Epithelial cell of prostate (primary cell): Measurements from ENCODE around the gene CTNNBL1.

Experiments
- DNase-seq: peaks from one replicate; pipeline ENCODE4 v3.0.0-alpha.2; 2011; ENCODE audit warnings: low read depth, low spot score
- H3K27ac ChIP-seq: fragments of 450-650 bp; 2 replicates; pipeline ENCODE4 v1.5.1; 2017; ENCODE audit warnings: mild to moderate bottlenecking

CTNNBL1 gene

GRCh38 chr20:37773291-37773826 is 79.5 kb downstream of the CTNNBL1 start:
- DNase-seq: no peak
- H3K27ac ChIP-seq: no peak overlapping the region

- H3K27ac ChIP-seq: no peak overlapping the region
- DNase-seq: no peak
Measured at GRCh38 chr20:37774156-37774555, 80.3 kb downstream of the CTNNBL1 start.

- no peak for DNase-seq
- no peak overlapping the region for H3K27ac ChIP-seq
Measured at GRCh38 chr20:37775200-37775599, 81.4 kb downstream of the CTNNBL1 start.

GRCh38 chr20:37776049-37776448 is 82.2 kb downstream of the CTNNBL1 start:
- DNase-seq: no peak

GRCh38 chr20:37776526-37776925 is 82.7 kb downstream of the CTNNBL1 start:
- no peak for DNase-seq
- no peak overlapping the region for H3K27ac ChIP-seq

More at GRCh38 chr20:37776049-37776448, 82.2 kb downstream of the CTNNBL1 start:
- H3K27ac ChIP-seq: no peak overlapping the region

GRCh38 chr20:37777012-37777950 is 83.5 kb downstream of the CTNNBL1 start:
- no peak overlapping the region for H3K27ac ChIP-seq
- DNase-seq: no peak

GRCh38 chr20:37777988-37778659 is 84.3 kb downstream of the CTNNBL1 start:
- no peak for DNase-seq
- no peak overlapping the region for H3K27ac ChIP-seq

- no peak overlapping the region for H3K27ac ChIP-seq
- no peak for DNase-seq
Measured at GRCh38 chr20:37781626-37782025, 87.8 kb downstream of the CTNNBL1 start.

GRCh38 chr20:37786043-37786442 is 92.2 kb downstream of the CTNNBL1 start:
- no peak overlapping the region for H3K27ac ChIP-seq
- DNase-seq: no peak

GRCh38 chr20:37789408-37789807 is 95.6 kb downstream of the CTNNBL1 start:
- H3K27ac ChIP-seq: no peak overlapping the region
- no peak for DNase-seq

- no peak overlapping the region for H3K27ac ChIP-seq
- no peak for DNase-seq
Measured at GRCh38 chr20:37790900-37791299, 97.1 kb downstream of the CTNNBL1 start.

GRCh38 chr20:37796121-37796520 is 102.3 kb downstream of the CTNNBL1 start:
- H3K27ac ChIP-seq: no peak overlapping the region
- DNase-seq: no peak

- H3K27ac ChIP-seq: no peak overlapping the region
- no peak for DNase-seq
Measured at GRCh38 chr20:37796733-37797132, 102.9 kb downstream of the CTNNBL1 start.

- DNase-seq: no peak
- no peak overlapping the region for H3K27ac ChIP-seq
Measured at GRCh38 chr20:37797669-37798175, 103.9 kb downstream of the CTNNBL1 start.

- no peak for DNase-seq
- H3K27ac ChIP-seq: no peak overlapping the region
Measured at GRCh38 chr20:37798312-37798711, 104.5 kb downstream of the CTNNBL1 start.

- no peak overlapping the region for H3K27ac ChIP-seq
- no peak for DNase-seq
Measured at GRCh38 chr20:37800618-37801017, 106.8 kb downstream of the CTNNBL1 start.

- DNase-seq: no peak
Measured at GRCh38 chr20:37801921-37802320, 108.1 kb downstream of the CTNNBL1 start.

GRCh38 chr20:37803438-37804307 is 109.8 kb downstream of the CTNNBL1 start:
- no peak for DNase-seq
- H3K27ac ChIP-seq: no peak overlapping the region

More at GRCh38 chr20:37801921-37802320, 108.1 kb downstream of the CTNNBL1 start:
- no peak overlapping the region for H3K27ac ChIP-seq

GRCh38 chr20:37804584-37805566 is 111.0 kb downstream of the CTNNBL1 start:
- DNase-seq: no peak
- no peak overlapping the region for H3K27ac ChIP-seq
